ENCODE measurements around the gene ANKS3. TPM values are rescaled to one million over a fixed set of nuclear protein-coding genes. Genes with fewer than 3 reads are reported as not detected.
A peak's percentile ranks its signal among the peaks of the same experiment; 100 is the strongest.

Gene ANKS3
- total RNA-seq, 1 donor = 39.4 TPM

DNA sequence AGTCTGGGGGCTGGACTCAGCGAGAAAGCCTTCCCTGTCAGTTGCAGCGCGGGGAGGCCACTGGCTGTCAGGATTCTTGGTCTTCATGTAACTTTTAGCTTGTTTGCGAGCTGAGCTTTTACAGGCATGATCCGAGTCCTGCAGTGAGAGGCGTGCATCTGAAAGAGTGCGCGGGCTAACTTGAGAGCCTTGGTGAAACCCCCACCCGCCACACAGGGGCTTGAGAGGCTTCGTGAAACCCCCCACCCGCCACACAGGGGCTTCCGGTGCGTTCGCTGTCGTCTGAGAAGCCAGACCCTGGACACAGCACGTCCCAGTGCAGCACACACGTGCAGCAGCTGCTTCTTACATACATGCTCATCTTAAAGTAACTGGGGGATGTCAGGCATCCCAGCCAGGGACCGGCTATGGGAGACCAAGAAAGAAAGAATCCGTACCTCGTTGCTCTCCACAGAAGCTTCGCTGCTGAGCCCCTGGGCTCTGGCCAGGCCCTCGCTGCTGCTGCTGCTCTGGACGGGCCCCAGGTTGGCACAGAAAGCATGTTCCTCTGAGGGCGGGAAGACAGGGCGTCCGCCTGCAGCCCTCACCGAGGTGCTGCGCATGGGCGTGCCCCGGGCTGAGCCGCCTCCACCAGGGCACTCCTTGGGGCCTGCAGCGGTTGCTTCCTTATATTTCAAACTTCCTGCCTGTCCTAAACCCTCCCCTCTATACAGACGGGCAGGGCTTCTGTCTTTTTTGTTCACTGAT is 32.9 kb downstream of the ANKS3 start:
- no peaks in the 10 kb centered on the region for H3K79me2 ChIP-seq (ENCODE audit: insufficient read depth, low read length)
- H3K4me3 ChIP-seq (ENCODE audit: insufficient read depth, low read length) = no peak overlapping the region
- H3K27me3 ChIP-seq (ENCODE audit: insufficient read depth, low read length) = no peaks in the 10 kb centered on the region
- H3K4me1 ChIP-seq (ENCODE audit: insufficient read depth, low read length) = no peaks in the 10 kb centered on the region
- H3K36me3 ChIP-seq (ENCODE audit: insufficient read depth, low read length) = peaks cover 57% of the 10 kb centered on the region
- DNase-seq (ENCODE audit: insufficient read length, low spot score, missing footprints) = peak; percentile 37
- no peak for TF ChIP-seq CTCF (IDR thresholded peaks at IDR 0.05; ENCODE audit: extremely low read depth, low read depth, low read length)
- H3K27ac ChIP-seq (ENCODE audit: low read depth, low read length) = no peak overlapping the region
- H3K4me2 ChIP-seq (ENCODE audit: insufficient read depth, low read length) = no peak overlapping the region
- no peak overlapping the region for H2AFZ ChIP-seq (ENCODE audit: low read length)
- H4K20me1 ChIP-seq (ENCODE audit: insufficient read depth, low read length) = peaks cover 3% of the 10 kb centered on the region
- H3K9me3 ChIP-seq (ENCODE audit: low read depth, low read length) = no peaks in the 10 kb centered on the region

- H4K20me1 ChIP-seq (ENCODE audit: insufficient read depth, low read length) = peaks cover 4% of the 10 kb centered on the region
- H3K27me3 ChIP-seq (ENCODE audit: insufficient read depth, low read length) = no peaks in the 10 kb centered on the region
- H3K9me3 ChIP-seq (ENCODE audit: low read depth, low read length) = no peaks in the 10 kb centered on the region
- H3K79me2 ChIP-seq (ENCODE audit: insufficient read depth, low read length) = peaks cover under 1% of the 10 kb centered on the region
- peak; percentile 78 for DNase-seq (ENCODE audit: insufficient read length, low spot score, missing footprints)
- no peak overlapping the region for H3K4me2 ChIP-seq (ENCODE audit: insufficient read depth, low read length)
- peaks cover 3% of the 10 kb centered on the region for H3K4me1 ChIP-seq (ENCODE audit: insufficient read depth, low read length)
- H3K4me3 ChIP-seq (ENCODE audit: insufficient read depth, low read length) = no peak overlapping the region
- H3K27ac ChIP-seq (ENCODE audit: low read depth, low read length) = no peak overlapping the region
- no peak for TF ChIP-seq CTCF (IDR thresholded peaks at IDR 0.05; ENCODE audit: extremely low read depth, low read depth, low read length)
- no peak overlapping the region for H2AFZ ChIP-seq (ENCODE audit: low read length)
- H3K36me3 ChIP-seq (ENCODE audit: insufficient read depth, low read length) = peaks cover 61% of the 10 kb centered on the region
Observed at GRCh38 chr16:4700380-4700996, 33.6 kb downstream of the ANKS3 start.

DNA sequence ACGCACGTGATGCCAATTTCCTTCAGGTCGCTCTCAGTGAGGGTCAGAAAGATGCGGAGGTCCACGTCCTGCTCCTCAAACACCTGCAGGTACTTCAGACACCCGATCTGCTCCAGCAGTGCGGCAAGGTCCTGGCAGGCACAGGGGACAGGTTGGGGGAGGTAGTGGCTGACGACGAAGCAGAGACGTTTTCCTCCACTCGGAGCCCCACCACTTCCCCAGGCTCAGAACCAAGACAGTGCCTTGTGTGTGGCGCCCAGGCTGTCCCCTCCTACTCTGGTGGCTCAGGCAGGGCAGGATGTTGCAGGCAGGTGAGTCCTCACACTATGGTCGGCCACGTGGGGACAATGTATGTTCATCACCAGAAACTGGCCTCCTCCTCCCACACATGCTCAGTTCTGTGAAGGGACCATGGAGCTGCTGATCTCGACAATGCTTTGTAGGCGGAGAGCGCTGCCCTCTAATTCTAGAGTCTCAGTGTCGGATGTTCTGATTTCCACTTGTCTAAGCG is 35.0 kb downstream of the ANKS3 start:
- Histone ChIP-seq H3K27ac (ENCODE audit: low read depth, low read length) (no peak overlapping the region), H3K36me3 (ENCODE audit: insufficient read depth, low read length) (peaks cover 56% of the 10 kb centered on the region)
- TF ChIP-seq CTCF (IDR thresholded peaks at IDR 0.05; ENCODE audit: extremely low read depth, low read depth, low read length) = no peak

More for the DNA sequence above, 35.0 kb downstream of the ANKS3 start:
- Histone ChIP-seq H3K4me2 (ENCODE audit: insufficient read depth, low read length) (no peak overlapping the region), H3K4me3 (ENCODE audit: insufficient read depth, low read length) (no peak overlapping the region), H4K20me1 (ENCODE audit: insufficient read depth, low read length) (peaks cover 13% of the 10 kb centered on the region), H3K9me3 (ENCODE audit: low read depth, low read length) (no peaks in the 10 kb centered on the region), H3K79me2 (ENCODE audit: insufficient read depth, low read length) (peaks cover 4% of the 10 kb centered on the region), H3K27me3 (ENCODE audit: insufficient read depth, low read length) (no peaks in the 10 kb centered on the region), H2AFZ (ENCODE audit: low read length) (no peak overlapping the region), H3K4me1 (ENCODE audit: insufficient read depth, low read length) (peaks cover 13% of the 10 kb centered on the region)
- DNase-seq (ENCODE audit: insufficient read length, low spot score, missing footprints) = peak; percentile 60
